Osteocyte (in vitro differentiated cells): ENCODE results near the gene MTTP. TPM values are rescaled to one million over a fixed set of nuclear protein-coding genes. Genes with fewer than 3 reads are reported as not detected.

ENCODE experiments used
- DNase-seq: peaks from one replicate; pipeline ENCODE4 v3.0.0; 2021; ENCODE audit warnings: mixed read lengths; ENCODE audit not compliant: unreplicated experiment; ENCODE audit errors: extremely low spot score
- H3K27ac Mint-ChIP-seq: one replicate; pipeline ENCODE4 v1.8.0; 2021; ENCODE audit warnings: mild to moderate bottlenecking, mixed read lengths; ENCODE audit not compliant: unreplicated experiment
- H3K27me3 Mint-ChIP-seq: one replicate; pipeline ENCODE4 v1.8.0; 2021; ENCODE audit warnings: mixed read lengths; ENCODE audit not compliant: unreplicated experiment
- H3K36me3 Mint-ChIP-seq: one replicate; pipeline ENCODE4 v1.8.0; 2021; ENCODE audit warnings: mixed read lengths; ENCODE audit not compliant: unreplicated experiment
- H3K4me1 Mint-ChIP-seq: one replicate; pipeline ENCODE4 v1.8.0; 2021; ENCODE audit warnings: mixed read lengths; ENCODE audit not compliant: unreplicated experiment
- H3K4me3 Mint-ChIP-seq: one replicate; pipeline ENCODE4 v1.8.0; 2021; ENCODE audit warnings: mild to moderate bottlenecking, moderate library complexity, mixed read lengths; ENCODE audit not compliant: unreplicated experiment
- H3K9me3 Mint-ChIP-seq: one replicate; pipeline ENCODE4 v1.8.0; 2021; ENCODE audit warnings: mixed read lengths; ENCODE audit not compliant: unreplicated experiment
- total RNA-seq: library from RNA; stranded (reverse); gene quantifications from 2 replicates; pipeline ENCODE4 v1.2.1, GENCODE V29; 2021
- TF ChIP-seq, protein P1 (sequence below): fragments of 200-600 bp; sonication (generic); IDR thresholded peaks from 2 replicates; pipeline ENCODE4 v1.5.0; 2021; ENCODE audit warnings: antibody characterized with exemption, mild to moderate bottlenecking, moderate library complexity

MTTP gene
- total RNA-seq, 1 donor from 2014 or later, result not detected

DNA sequence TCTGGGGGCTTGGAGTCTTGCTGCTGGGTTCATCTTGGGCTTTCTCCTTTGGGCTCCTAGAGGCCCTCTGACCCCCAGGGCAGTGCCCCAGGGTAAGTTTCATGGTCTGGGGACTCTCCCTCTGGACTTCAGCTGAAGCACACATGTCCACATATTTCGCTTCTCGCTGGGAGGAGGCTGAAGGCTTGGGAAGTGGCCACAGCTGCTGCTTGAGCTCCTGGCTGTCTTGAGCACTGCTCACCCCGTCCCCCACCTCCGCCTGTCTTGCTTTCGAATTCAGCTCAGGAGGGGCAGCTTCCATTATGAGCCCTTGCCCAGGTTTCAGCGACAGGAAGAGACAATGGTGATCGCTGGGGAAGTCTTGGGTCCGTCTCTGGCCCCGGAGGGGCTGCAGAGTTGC, 79.3 kb downstream of the MTTP start:
- Mint-ChIP-seq H3K4me3 (no peak overlapping the region), H3K4me1 (peaks cover 9% of the 10 kb centered on the region), H3K27ac (no peak overlapping the region), H3K9me3 (peaks cover 7% of the 10 kb centered on the region), H3K27me3 (peaks cover 2% of the 10 kb centered on the region), H3K36me3 (no peaks in the 10 kb centered on the region)
- DNase-seq, result no peak
- TF ChIP-seq, protein P1, sequence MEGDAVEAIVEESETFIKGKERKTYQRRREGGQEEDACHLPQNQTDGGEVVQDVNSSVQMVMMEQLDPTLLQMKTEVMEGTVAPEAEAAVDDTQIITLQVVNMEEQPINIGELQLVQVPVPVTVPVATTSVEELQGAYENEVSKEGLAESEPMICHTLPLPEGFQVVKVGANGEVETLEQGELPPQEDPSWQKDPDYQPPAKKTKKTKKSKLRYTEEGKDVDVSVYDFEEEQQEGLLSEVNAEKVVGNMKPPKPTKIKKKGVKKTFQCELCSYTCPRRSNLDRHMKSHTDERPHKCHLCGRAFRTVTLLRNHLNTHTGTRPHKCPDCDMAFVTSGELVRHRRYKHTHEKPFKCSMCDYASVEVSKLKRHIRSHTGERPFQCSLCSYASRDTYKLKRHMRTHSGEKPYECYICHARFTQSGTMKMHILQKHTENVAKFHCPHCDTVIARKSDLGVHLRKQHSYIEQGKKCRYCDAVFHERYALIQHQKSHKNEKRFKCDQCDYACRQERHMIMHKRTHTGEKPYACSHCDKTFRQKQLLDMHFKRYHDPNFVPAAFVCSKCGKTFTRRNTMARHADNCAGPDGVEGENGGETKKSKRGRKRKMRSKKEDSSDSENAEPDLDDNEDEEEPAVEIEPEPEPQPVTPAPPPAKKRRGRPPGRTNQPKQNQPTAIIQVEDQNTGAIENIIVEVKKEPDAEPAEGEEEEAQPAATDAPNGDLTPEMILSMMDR, result no peak

DNA sequence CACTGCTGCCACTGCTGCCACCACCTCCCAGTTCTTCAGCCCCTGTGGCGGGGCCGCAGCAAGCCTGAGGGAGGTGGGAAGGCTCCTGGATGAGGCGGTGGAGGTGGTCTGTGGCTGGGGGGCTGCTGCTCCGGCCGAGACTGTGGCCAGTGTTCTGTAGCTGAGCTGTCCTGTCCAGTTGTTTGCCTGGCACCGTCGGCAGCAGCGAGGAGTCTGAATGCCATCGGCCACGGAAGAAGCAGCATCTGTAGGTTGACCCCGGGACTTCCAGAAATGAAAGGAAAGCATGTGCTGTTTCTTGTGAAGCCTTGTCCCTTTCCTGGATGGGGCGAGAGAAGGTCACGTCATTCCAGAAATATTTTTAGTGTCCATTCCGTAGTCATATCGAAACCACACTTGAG, 79.7 kb downstream of the MTTP start:
- H3K4me3 Mint-ChIP-seq, result no peak overlapping the region
- peaks cover 3% of the 10 kb centered on the region for H3K27me3 Mint-ChIP-seq
- H3K36me3 Mint-ChIP-seq, result no peaks in the 10 kb centered on the region
- peaks cover 9% of the 10 kb centered on the region for H3K4me1 Mint-ChIP-seq
- H3K9me3 Mint-ChIP-seq, result peaks cover 7% of the 10 kb centered on the region
- DNase-seq, result no peak
- TF ChIP-seq, protein P1, result no peak
- H3K27ac Mint-ChIP-seq, result no peak overlapping the region

DNA sequence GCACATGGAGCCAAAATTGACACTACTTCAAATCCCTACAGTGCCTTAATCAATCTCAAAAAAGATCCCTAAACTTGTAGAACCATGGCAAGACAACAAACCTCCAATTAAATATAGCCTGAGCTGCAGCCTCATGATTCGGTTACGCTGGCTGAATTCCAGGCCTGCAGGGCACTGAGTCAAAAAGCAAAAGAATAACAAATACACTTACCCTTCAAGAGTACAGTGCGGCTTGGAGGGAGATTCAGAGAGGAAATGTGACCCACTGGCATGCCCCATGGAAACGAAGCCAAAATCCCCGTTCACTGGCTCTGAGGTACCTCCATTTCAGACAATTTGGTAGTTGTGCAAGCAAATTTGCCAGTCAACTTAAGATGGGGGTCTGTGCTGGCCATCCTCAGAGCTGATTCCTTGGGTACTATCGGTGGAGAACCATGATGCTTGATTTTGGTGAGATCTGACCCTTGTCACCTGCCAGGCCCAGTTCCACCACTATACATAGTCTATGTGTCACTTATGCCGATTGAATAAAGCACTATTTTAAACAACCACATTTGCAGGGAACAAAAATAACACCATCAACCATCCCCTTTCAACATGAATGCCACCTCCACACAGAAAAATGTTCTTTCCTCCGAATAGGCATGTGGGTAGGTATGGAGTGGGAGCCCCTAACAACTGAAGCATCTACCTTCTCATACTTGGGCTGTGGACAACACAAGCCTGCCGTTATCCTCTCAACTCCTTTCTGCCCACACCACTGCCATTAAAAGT, 80.9 kb downstream of the MTTP start:
- Mint-ChIP-seq H3K4me3 (no peak overlapping the region), H3K27me3 (peaks cover 3% of the 10 kb centered on the region), H3K9me3 (peaks cover 7% of the 10 kb centered on the region), H3K27ac (no peak overlapping the region), H3K36me3 (no peaks in the 10 kb centered on the region), H3K4me1 (peaks cover 9% of the 10 kb centered on the region)
- TF ChIP-seq, protein P1, result no peak
- DNase-seq, result no peak

DNA sequence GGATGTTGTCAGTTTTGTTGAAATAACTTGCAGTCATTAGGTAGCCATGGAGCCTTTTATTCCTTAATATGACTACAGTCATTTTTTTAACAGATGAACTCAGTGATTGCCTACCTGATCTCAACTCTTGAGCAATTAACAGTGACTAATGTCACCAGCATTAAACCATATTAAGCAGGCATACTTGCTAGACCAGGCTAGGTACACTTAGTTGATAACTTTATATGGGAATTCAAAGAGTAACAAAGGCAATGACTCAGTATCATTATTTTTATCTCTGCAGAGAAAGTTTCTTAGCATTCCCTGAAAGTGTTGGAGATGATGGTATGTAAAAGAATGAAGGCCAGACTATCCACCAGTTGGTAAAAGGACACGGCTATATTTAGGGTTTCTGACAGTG, 83.2 kb downstream of the MTTP start, which contains the start of gene C4orf54:
TSS of gene C4orf54 (minus strand) at position 31 of the 400 bp plus-strand sequence. CDS start 3,180 bp downstream, outside the sequence.
- Mint-ChIP-seq H3K4me1 (peaks cover 9% of the 10 kb centered on the region), H3K4me3 (no peak within 1 kb of the TSS), H3K36me3 (no peaks in the 10 kb centered on the region), H3K27me3 (peaks cover 3% of the 10 kb centered on the region), H3K27ac (no peak within 1 kb of the TSS), H3K9me3 (no peaks in the 10 kb centered on the region)
- no peak for DNase-seq
- TF ChIP-seq, protein P1, result no peak

DNA sequence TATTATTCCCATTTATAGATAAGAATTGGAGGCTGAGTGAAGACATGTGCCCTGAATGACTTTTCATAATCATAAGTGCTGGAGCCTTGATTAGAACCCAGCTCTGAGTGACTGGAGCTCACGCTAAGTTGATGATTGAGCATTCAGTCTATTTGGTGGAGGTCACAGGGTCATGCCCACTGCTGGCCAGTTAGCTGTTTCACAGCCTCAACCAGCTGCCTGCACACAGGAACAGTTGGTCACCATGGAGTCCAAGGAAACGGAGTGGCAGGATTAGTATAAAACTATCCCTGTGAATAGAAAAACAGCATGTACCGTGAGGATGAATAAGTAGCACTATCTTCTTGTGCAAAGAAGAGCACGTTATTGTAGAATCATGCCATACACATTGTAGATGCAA, 84.0 kb downstream of the MTTP start:
- Mint-ChIP-seq H3K9me3 (no peaks in the 10 kb centered on the region), H3K36me3 (no peaks in the 10 kb centered on the region)

More for the DNA sequence above, 84.0 kb downstream of the MTTP start:
- Mint-ChIP-seq H3K4me3 (no peak overlapping the region), H3K27ac (no peak overlapping the region), H3K27me3 (peaks cover 3% of the 10 kb centered on the region), H3K4me1 (peaks cover 9% of the 10 kb centered on the region)
- no peak for DNase-seq
- TF ChIP-seq, protein P1, result no peak
